ENCODE results near the gene TNFRSF12A. TPM values are rescaled to one million over a fixed set of nuclear protein-coding genes. Genes with fewer than 3 reads are reported as not detected.

Gene TNFRSF12A
- total RNA-seq, 1 experiment from 2014 or later, result 147 TPM

GRCh38 chr16:3070608-3071111 lies 50.5 kb downstream of the TNFRSF12A start:
- H3K4me1 ChIP-seq (ENCODE audit: insufficient read depth, low read length), result no peaks in the 10 kb centered on the region; the same call in 1 of the 2 replicates
- TF ChIP-seq, protein P1, sequence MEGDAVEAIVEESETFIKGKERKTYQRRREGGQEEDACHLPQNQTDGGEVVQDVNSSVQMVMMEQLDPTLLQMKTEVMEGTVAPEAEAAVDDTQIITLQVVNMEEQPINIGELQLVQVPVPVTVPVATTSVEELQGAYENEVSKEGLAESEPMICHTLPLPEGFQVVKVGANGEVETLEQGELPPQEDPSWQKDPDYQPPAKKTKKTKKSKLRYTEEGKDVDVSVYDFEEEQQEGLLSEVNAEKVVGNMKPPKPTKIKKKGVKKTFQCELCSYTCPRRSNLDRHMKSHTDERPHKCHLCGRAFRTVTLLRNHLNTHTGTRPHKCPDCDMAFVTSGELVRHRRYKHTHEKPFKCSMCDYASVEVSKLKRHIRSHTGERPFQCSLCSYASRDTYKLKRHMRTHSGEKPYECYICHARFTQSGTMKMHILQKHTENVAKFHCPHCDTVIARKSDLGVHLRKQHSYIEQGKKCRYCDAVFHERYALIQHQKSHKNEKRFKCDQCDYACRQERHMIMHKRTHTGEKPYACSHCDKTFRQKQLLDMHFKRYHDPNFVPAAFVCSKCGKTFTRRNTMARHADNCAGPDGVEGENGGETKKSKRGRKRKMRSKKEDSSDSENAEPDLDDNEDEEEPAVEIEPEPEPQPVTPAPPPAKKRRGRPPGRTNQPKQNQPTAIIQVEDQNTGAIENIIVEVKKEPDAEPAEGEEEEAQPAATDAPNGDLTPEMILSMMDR (conservative IDR thresholded peaks at IDR 0.05), result no peak
- no CpG with 5 or more reads among the region's 9 CpGs for WGBS (ENCODE audit: extremely low coverage, insufficient read length, low lambda C conversion rate)

More at GRCh38 chr16:3070608-3071111, 50.5 kb downstream of the TNFRSF12A start:
- no peak overlapping the region for H2BK120ac ChIP-seq (ENCODE audit: low read depth, low read length, poor library complexity, severe bottlenecking)
- H3K27ac Mint-ChIP-seq, result no peak overlapping the region
- no peak overlapping the region for H3K4me3 Mint-ChIP-seq
- H2AK5ac ChIP-seq (ENCODE audit: insufficient read length, low read length), result no peak overlapping the region
- no peak overlapping the region for H3K27ac ChIP-seq (ENCODE audit: insufficient read length, low read depth, low read length)
- no peak overlapping the region for H4K8ac ChIP-seq (replicated peaks; ENCODE audit: insufficient read length, low read depth, low read length)
- H3K79me1 ChIP-seq (ENCODE audit: insufficient read depth, low read depth, low read length, poor library complexity, severe bottlenecking), result no peaks in the 10 kb centered on the region
- no peaks in the 10 kb centered on the region for H3K23me2 ChIP-seq (ENCODE audit: insufficient read length, low read depth, low read length, poor library complexity, severe bottlenecking)
- H3K36me3 Mint-ChIP-seq (ENCODE audit: insufficient read depth in 1 of 3, low read depth in 3 of 3), result no peaks in the 10 kb centered on the region; a peak in 1 of 7 replicates
- H3K4me2 ChIP-seq (ENCODE audit: insufficient read depth, insufficient read length, low read length), result no peak overlapping the region
- no peaks in the 10 kb centered on the region for H3K9me3 Mint-ChIP-seq
- no peaks in the 10 kb centered on the region for H3K27me3 ChIP-seq (ENCODE audit: insufficient read depth, low read length)
- no peak overlapping the region for H2BK5ac ChIP-seq (ENCODE audit: insufficient read length, low read length)
- H3K9ac ChIP-seq (ENCODE audit: extremely low read depth, insufficient read length, low read length), result no peak overlapping the region
- no peak overlapping the region for H3K4ac ChIP-seq (ENCODE audit: low read depth, low read length)
- no peak overlapping the region for H3K56ac ChIP-seq (ENCODE audit: insufficient read length, low read depth, low read length)
- H3K9me3 ChIP-seq (ENCODE audit: control insufficient read depth, low read depth, low read length), result no peaks in the 10 kb centered on the region
- H3K18ac ChIP-seq (ENCODE audit: insufficient read length, low read depth, low read length), result no peak overlapping the region
- no peak overlapping the region for H2AFZ ChIP-seq (ENCODE audit: low read length)
- H3T11ph ChIP-seq (ENCODE audit: low read length), result no peak overlapping the region
- H2BK15ac ChIP-seq (ENCODE audit: low read depth, low read length), result no peak overlapping the region
- H3K27me3 Mint-ChIP-seq (ENCODE audit: low read depth), result peaks cover 17% of the 10 kb centered on the region
- no peak overlapping the region for H4K91ac ChIP-seq (ENCODE audit: insufficient read length, low read depth, low read length)
- H4K20me1 ChIP-seq (ENCODE audit: control insufficient read depth, insufficient read depth, insufficient read length), result no peaks in the 10 kb centered on the region
- peaks cover 23 to 30% of the 10 kb centered on the region in 2 experiments for H3K4me1 Mint-ChIP-seq
- no peaks in the 10 kb centered on the region for H3K79me2 ChIP-seq (ENCODE audit: insufficient read depth, low read length)
- no peak for DNase-seq
- H3K23ac ChIP-seq (ENCODE audit: insufficient read length, low read depth, low read length), result no peak overlapping the region
- H3K14ac ChIP-seq (ENCODE audit: insufficient read depth, low read length), result no peak overlapping the region
- no peak overlapping the region for H4K5ac ChIP-seq (ENCODE audit: insufficient read length, low read depth, low read length)
- no peak overlapping the region for H2BK12ac ChIP-seq (ENCODE audit: insufficient read length, low read depth, low read length)
- no peak overlapping the region for H2BK20ac ChIP-seq (ENCODE audit: low read depth, low read length, poor library complexity, severe bottlenecking)

Data from H9 (cell line).